ENCODE data around the gene SUMO3.

- no peak for TF ChIP-seq POLR2AphosphoS5 (IDR thresholded peaks at IDR 0.05; ENCODE audit: low read depth)
- no peak for TF ChIP-seq CTCF (conservative IDR thresholded peaks at IDR 0.05; ENCODE audit: low read depth in 2 of 2)
- no peak for TF ChIP-seq EZH2phosphoT487 (IDR thresholded peaks at IDR 0.05; ENCODE audit: unreplicated experiment)
- TF ChIP-seq CREB1 (CRISPR knock-in tag; IDR thresholded peaks at IDR 0.05; ENCODE audit: low read depth) = no peak
- no peak for TF ChIP-seq JUNB (IDR thresholded peaks at IDR 0.05; ENCODE audit: unreplicated experiment)
- TF ChIP-seq REST (IDR thresholded peaks at IDR 0.05; ENCODE audit: unreplicated experiment) = no peak
- TF ChIP-seq EZH2 (IDR thresholded peaks at IDR 0.05; ENCODE audit: low read depth, unreplicated experiment) = no peak
Measured at GRCh38 chr21:44818640-44819011, 764 bp upstream of the SUMO3 start.
